COLO668 (cell line): Measurements from ENCODE around the gene PDLIM5.

ENCODE experiments used
- DNase-seq: peaks from one replicate; lab custom pipeline; 2025; ENCODE audit not compliant: unreplicated experiment; lab: John Stamatoyannopoulos, UW

Gene PDLIM5

DNA sequence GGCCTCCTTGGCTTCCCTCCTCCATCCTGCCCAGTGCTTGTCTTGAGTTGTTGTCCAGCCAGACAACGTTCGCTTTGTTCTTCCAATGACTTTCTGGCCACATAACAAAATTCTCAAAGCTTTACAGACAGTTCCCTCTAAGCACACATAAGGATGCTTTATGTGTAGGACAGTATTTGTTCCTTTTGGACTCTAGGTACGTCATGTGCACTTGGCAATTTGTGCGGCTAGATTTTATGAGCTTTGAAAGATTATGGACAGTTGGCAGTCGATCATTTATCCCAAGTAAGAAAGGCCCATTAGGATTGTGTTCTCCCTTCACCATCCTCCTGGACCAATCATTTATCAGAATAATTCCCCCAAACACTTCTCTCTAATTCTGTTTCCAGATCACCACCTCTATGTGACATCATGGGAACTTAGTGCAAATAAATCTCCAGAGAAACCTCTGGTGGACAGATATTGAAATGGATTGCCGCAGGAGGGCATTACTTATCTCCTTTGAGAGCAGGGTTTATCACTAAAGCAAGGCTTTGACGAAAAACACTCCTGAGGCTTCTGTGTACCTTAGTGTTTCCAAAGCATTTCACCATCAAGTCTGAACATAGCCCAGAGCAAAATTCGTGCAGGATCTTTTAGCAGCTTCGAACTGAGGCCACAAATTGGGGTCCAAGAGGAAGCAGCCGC is 228.6 kb downstream of the PDLIM5 start:
- no peak for DNase-seq

DNA sequence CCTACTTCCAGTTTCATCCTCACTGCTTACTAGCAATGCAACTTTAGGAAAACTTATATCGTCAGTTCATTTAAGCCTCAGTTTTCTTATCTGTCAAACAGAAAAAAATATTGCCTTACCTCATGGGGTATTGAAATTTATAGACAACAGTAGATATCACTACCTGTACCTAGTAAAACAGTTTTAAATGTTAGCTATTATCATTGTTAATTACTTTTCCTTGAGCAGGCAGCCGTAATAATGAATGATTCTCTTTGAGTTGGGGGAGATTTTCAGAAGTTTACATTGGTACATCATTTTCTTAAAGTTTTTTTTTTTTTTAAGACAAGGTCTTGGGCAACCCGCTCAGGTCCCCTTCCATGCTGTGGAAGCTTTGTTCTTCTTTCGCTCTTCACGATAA is 234.3 kb downstream of the PDLIM5 start:
- DNase-seq = no peak

DNA sequence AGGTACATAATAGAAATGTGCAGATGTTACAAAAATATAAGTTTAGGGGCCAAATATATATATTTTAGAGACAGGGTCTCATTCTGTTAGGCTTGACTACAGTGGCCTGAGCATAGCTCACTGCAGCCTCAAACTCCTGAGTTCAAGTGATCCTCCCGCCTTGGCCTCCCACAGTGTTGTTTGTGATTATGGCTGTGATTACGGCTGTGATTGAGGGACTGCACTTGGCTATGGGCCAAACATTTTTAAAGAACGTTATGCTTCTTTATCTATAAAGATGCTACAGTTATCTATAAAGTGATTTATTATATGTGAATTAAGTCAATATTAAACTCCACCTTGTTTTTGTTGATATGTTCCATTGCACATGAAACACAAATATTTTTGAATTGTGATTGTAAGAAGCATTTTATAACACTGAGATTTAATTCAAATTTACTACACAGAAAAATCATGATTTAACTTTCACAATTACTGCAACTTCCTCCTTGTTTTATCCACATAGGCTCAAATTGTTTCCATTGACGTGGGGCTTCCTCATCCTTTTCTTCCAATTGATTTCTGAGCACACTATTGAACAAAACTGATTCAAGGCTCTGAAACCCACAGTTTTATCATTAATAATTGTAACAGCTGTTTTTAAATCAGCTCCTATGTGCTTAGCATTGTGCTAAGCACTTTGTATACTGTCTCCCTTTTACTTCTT is 237.6 kb downstream of the PDLIM5 start:
- no peak for DNase-seq

DNA sequence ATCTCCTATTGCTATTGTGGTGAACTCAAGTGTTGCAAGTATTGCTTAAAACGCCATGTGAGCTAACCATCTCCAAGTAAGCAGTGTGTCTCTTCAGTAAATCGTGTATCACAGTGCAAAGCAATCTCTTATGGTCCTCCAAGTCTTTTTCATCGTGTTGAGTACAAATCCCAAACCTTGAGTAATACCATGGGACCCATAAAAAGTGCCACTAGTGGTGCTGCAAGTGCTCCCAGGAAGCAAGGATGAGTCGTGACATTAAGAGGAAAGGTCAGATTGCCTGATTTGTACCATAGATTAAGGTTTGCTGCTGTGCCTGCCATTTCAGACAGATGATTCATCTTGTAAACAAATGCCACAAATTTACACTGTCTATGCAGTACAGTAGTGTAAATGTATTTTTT is 239.1 kb downstream of the PDLIM5 start:
- no peak for DNase-seq

DNA sequence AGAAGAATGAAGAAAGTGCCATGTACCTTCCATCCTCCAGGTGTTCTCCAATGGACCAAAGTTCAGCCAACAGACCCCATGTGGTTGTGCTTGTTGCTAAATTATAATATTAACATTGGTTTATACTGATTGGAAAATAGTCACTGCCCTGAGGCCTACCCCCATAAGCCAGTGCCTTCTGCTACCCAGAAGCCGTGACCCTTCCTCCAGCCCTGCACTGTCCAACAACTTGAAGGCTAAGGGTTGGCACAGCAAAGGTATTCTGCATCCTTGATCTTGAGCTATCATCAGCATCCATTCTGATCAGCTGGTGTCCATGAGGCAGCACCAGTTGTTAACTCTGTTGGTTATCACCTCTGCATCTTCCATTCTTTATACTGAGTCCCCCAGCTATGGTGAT is 239.8 kb downstream of the PDLIM5 start:
- no peak for DNase-seq

DNA sequence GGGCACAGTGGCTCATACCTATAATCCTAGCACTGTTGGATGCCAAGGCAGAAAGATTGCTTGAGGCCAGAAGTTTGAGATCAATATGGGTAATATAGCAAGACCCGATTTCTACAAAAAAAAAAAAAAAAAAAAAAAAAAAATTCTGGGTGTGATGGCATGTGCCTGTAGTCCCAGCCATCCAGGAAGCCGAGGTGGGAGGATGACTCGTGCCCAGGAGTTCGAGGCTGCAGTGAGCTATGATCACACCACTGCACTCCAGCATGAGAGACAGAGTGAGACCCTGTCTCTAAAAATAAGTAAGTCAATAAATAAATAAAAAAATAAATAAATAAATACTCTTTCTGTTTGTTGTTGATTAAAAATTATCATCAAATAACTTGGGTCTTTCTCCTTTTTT is 243.6 kb downstream of the PDLIM5 start:
- DNase-seq = no peak

DNA sequence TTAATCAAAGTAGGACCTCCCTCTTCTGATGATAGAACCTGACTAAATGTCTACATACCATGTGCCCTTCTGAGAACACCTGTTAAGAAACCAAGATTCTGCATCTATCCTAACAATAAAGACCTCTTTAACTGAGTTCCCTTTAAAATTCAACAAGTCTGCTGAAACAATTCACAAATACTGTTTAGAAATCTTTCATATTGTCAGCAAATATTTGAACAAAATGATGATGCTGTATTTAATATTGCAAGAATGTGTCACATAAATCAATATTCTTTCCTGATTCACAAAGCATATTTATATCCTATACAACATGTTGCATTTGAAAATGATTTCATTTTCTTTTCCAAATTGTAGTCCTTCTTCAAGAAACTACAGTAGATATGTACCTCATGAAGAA is 246.4 kb downstream of the PDLIM5 start:
- DNase-seq = no peak

DNA sequence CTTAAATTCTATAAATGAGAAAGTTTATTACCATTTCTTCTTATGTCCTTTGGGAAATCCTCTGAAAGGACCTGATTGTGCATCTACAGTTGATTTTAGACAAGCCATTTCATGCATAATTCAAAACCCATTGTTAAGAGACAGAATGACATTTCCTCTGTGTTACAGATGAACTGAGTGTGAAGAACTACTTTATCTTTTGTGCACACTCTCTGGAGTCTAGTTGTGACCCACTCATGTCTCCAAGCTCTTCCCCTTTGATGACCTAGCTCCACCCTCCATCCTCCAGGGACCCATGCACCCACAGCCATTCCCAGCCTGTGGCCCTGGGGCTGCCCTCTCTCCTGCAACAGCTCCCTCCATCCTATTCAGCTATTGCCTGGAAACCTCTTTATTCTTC is 248.6 kb downstream of the PDLIM5 start:
- DNase-seq = no peak

DNA sequence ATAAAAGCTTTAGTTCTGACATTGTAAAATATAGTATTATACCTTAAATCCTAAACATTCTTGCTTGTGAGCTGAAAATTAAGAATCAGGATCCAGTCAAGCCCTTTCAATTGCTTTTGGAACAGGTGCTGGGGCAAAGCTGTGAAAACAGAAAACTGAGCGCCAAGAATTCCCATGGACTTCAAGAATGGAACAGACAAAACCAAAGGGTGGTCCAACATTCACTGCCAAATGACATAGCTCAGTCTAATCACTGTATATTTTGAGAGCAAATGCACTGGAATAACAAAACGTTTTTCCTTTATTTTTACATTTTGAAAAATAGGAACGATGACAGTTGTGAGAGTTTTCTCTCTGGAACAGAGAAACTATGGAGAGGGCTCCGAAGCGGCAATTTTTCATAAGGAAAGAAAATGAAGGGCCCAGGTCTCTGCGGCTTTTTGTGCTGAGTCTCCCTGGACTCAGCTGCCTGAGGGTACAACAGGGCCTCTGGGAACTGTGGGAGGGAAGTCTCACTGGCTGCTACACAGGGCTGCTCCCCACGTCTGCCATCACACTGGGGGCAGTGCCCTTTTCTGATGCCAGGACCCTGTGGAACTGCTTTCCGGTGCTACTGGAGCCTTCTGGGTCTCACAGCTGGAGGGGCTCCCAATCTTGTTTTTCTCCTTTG is 250.0 kb downstream of the PDLIM5 start:
- DNase-seq = no peak

DNA sequence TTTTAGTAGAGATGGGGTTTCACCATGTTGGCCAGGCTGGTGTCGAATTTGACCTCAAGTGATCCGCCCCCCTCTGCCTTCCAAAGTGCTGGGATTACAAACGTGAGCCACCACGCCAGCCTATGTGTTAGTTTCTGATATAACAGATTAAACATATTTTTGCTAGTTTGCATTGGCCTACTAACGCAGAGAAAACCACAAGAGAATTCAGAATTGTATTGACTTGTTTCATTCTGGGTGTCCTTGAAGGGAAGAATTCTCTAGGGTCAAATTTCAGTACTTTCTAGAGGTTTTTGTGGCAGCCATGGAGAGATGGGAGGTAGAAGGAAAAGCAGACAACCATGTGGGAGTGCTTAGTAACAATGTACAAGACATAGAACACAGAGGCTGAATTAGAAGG is 259.9 kb downstream of the PDLIM5 start:
- DNase-seq = no peak

DNA sequence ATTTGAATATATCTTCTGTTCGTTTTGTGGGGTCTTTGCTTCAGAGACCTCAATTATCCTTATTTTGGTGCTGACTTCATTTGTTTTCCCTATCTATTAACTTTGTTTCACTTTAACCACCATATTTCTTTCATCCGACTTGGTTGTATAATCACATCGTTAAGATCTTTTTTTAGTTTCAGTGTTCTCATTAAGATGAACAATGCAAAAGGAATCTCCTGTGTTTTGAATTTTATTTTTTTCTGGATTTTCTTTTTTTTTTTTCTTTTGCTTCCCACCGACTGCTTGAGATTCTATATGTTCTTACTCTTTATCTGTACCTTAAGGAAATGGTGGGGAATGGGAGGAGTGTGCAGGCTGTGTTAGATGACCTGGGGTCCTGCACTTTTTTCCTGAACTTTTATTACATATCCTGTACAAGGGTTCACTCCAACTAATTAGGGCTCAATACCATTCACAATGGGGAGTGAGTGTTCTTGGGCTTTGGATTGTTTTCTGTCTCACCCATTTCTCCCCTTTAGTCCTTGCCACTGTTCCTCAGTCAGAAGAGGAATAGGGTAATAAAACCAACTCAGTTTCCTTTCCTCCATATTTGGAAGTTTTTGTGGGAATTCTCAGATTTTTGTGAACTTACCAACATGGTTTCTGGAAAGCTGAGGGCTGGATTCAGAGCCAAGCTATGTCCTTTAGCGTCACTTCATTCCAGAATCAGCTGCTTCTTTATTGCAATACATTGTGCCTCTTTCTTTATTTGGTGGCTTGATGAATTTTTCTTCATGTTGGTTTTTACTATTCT is 262.8 kb downstream of the PDLIM5 start:
- DNase-seq = no peak

DNA sequence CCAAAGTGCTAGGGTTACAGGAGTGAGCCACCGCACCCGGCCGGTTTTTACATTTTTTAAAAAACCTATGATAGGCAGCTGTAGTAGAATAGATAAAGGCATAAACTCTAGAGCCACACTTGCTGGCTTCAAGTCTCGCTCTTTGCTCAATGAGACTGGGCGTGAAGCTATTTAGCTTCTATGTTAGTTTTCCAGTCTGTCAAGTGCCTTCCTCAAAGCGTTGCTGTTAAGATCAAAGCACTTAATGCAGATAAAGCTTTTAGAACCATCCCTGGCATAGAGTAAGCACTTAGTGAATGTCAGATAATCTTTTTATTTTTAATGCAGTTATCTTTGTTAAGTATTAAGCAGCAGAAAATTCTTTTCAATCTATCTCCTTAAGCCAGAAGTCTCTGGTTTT is 264.0 kb downstream of the PDLIM5 start:
- DNase-seq = no peak
